PC-9 (cell line): Measurements from ENCODE around the gene TP53AIP1. TPM values are rescaled to one million over a fixed set of nuclear protein-coding genes. Genes with fewer than 3 reads are reported as not detected.

Experiments used
- BruUV-seq: library from RNA; stranded (reverse); fragments of 400-500 nt; replicated peaks from 2 replicates; lab custom pipeline; 2021; lab: Mats Ljungman, UMichigan
- CTCF ChIA-PET: fragments of 300-600 bp; sonication (Branson Sonifier 250); formaldehyde crosslinking; loops from one replicate; lab custom pipeline; 2022; ENCODE audit warnings: antibody characterized with exemption; lab: Charles Lee
- POLR2A ChIA-PET: fragments of 300-600 bp; sonication (Branson Sonifier 250); formaldehyde crosslinking; loops from one replicate; lab custom pipeline; 2022; ENCODE audit warnings: antibody characterized with exemption; ENCODE audit not compliant: unreplicated experiment; lab: Charles Lee
- DNase-seq, 2 experiments: peaks; one replicate each; pipeline versions ENCODE4 v3.0.0 to v3.0.0-alpha.2; 2015 to 2022; ENCODE audit warnings: mixed read lengths in 1 of 2
- H2AFZ ChIP-seq: fragments of 200-600 bp; sonication (generic); 2 replicates; pipeline ENCODE4 v1.8.1; 2017; ENCODE audit warnings: antibody characterized with exemption
- H3F3A ChIP-seq: fragments of 200-600 bp; sonication (generic); 2 replicates; pipeline ENCODE4 v1.8.1; 2017; ENCODE audit warnings: antibody characterized with exemption, mild to moderate bottlenecking, low read depth; ENCODE audit not compliant: insufficient read depth
- H3K27ac ChIP-seq: fragments of 200-600 bp; sonication (generic); 2 replicates; pipeline ENCODE4 v1.6.1; 2016; ENCODE audit warnings: mixed run types
- H3K27me3 ChIP-seq: fragments of 200-600 bp; sonication (generic); 2 replicates; pipeline ENCODE4 v1.6.1; 2016; ENCODE audit warnings: low read depth, mixed run types; ENCODE audit not compliant: insufficient read depth
- H3K36me3 ChIP-seq: fragments of 200-600 bp; sonication (generic); 2 replicates; pipeline ENCODE4 v1.6.1; 2016; ENCODE audit warnings: low read depth, mixed run types
- H3K4me1 ChIP-seq: fragments of 200-600 bp; sonication (generic); replicated peaks from 2 replicates; pipeline ENCODE4 v1.6.1; 2016; ENCODE audit warnings: mixed run types; ENCODE audit not compliant: insufficient read depth
- H3K4me2 ChIP-seq: fragments of 200-600 bp; sonication (generic); 2 replicates; pipeline ENCODE4 v1.6.1; 2017; ENCODE audit warnings: mixed run types
- H3K4me3 ChIP-seq: fragments of 200-600 bp; sonication (generic); 2 replicates; pipeline ENCODE4 v1.6.1; 2016; ENCODE audit warnings: mixed run types
- H3K79me2 ChIP-seq: fragments of 200-600 bp; sonication (generic); 2 replicates; pipeline ENCODE4 v1.6.1; 2017; ENCODE audit warnings: low read depth, mixed run types
- H3K9me2 ChIP-seq: fragments of 200-600 bp; sonication (generic); 2 replicates; pipeline ENCODE4 v1.8.1; 2017; ENCODE audit warnings: mild to moderate bottlenecking; ENCODE audit not compliant: insufficient read depth
- H3K9me3 ChIP-seq: fragments of 200-600 bp; sonication (generic); 2 replicates; pipeline ENCODE4 v1.8.1; 2016; ENCODE audit warnings: low read depth; ENCODE audit not compliant: insufficient read depth
- H4K20me1 ChIP-seq: fragments of 200-600 bp; sonication (generic); 2 replicates; pipeline ENCODE4 v1.8.1; 2017; ENCODE audit not compliant: insufficient read depth
- CTCF ChIP-seq: fragments of 200-600 bp; sonication (generic); conservative IDR thresholded peaks from 2 replicates; pipeline ENCODE4 v1.6.1; 2017; ENCODE audit warnings: mixed run types, antibody characterized with exemption, mild to moderate bottlenecking, moderate library complexity
- EZH2 ChIP-seq: fragments of 200-600 bp; sonication (generic); IDR thresholded peaks from 2 replicates; pipeline ENCODE4 v1.8.0; 2017; ENCODE audit warnings: antibody characterized with exemption, low read depth
- intact Hi-C: fragments of 100-400 bp; cut with micrococcal nuclease; formaldehyde crosslinking; loops from one replicate; pipeline ENCODE4 v1.10.0; 2022; ENCODE audit not compliant: unreplicated experiment
- total RNA-seq: library from RNA; stranded (reverse); gene quantifications from 2 replicates; pipeline ENCODE4 v1.2.3, GENCODE V29; 2021

The TP53AIP1 gene
- total RNA-seq, 1 experiment from 2014 or later = not detected

- H4K20me1 ChIP-seq = no peaks in the 10 kb centered on the region
- H3K27me3 ChIP-seq = no peaks in the 10 kb centered on the region
- ChIA-PET CTCF (no interaction called here), POLR2A (no interaction called here)
- no peaks in the 10 kb centered on the region for H3K9me2 ChIP-seq
- no peaks in the 10 kb centered on the region for H3K79me2 ChIP-seq
- no peak for DNase-seq
- no peaks in the 10 kb centered on the region for H3K9me3 ChIP-seq
- no peaks in the 10 kb centered on the region for H3K4me1 ChIP-seq
- no peaks in the 10 kb centered on the region for H3F3A ChIP-seq
- intact Hi-C loops = no loop called here
- BruUV-seq = no TSS peak
- no peak overlapping the region for H3K27ac ChIP-seq
- no peak overlapping the region for H3K4me2 ChIP-seq
- no peak for TF ChIP-seq EZH2
- TF ChIP-seq CTCF = no peak
- no peaks in the 10 kb centered on the region for H3K36me3 ChIP-seq
- H3K4me3 ChIP-seq = no peak overlapping the region
- H2AFZ ChIP-seq = no peak overlapping the region
These were observed 42.2 kb downstream of the TP53AIP1 start for GRCh38 chr11:128900468-128900867.

- no peaks in the 10 kb centered on the region for H3K27me3 ChIP-seq
- H3K9me3 ChIP-seq = no peaks in the 10 kb centered on the region
- no peak overlapping the region for H2AFZ ChIP-seq
- H4K20me1 ChIP-seq = no peaks in the 10 kb centered on the region
- DNase-seq = peak in 1 of 2 experiments; percentile 53
- POLR2A ChIA-PET = interaction anchor here (0.6 to 0.7 kb wide), 2 partner anchors 220 to 392 kb away, joined by 4 to 5 read pairs; no protein-coding TSS in a partner anchor
- H3K79me2 ChIP-seq = no peaks in the 10 kb centered on the region
- intact Hi-C loops = no loop called here
- no peaks in the 10 kb centered on the region for H3F3A ChIP-seq
- H3K27ac ChIP-seq = no peak overlapping the region
- no peak for TF ChIP-seq EZH2
- no peak for TF ChIP-seq CTCF
- H3K36me3 ChIP-seq = no peaks in the 10 kb centered on the region
- no peak overlapping the region for H3K4me2 ChIP-seq
- no peak overlapping the region for H3K4me3 ChIP-seq
- H3K9me2 ChIP-seq = no peaks in the 10 kb centered on the region
- no TSS peak for BruUV-seq
- H3K4me1 ChIP-seq = no peaks in the 10 kb centered on the region
- CTCF ChIA-PET = interaction anchor here (0.6 kb wide), 1 partner anchor 827 kb away, joined by 3 read pairs; no protein-coding TSS in a partner anchor
These were observed 43.9 kb downstream of the TP53AIP1 start for GRCh38 chr11:128898580-128899344.

- BruUV-seq = no TSS peak
- Histone ChIP-seq H3K27ac (no peak overlapping the region), H3K4me1 (no peaks in the 10 kb centered on the region), H3K79me2 (no peaks in the 10 kb centered on the region), H3K36me3 (no peaks in the 10 kb centered on the region), H2AFZ (no peak overlapping the region), H3K27me3 (no peaks in the 10 kb centered on the region), H3F3A (no peaks in the 10 kb centered on the region), H3K9me2 (no peaks in the 10 kb centered on the region), H3K4me3 (no peak overlapping the region), H3K9me3 (no peaks in the 10 kb centered on the region), H4K20me1 (no peaks in the 10 kb centered on the region), H3K4me2 (no peak overlapping the region)
- no peak for DNase-seq
- intact Hi-C loops = no loop called here
- ChIA-PET CTCF (interaction anchor here (0.6 kb wide), 1 partner anchor 828 kb away, joined by 3 read pairs; no protein-coding TSS in a partner anchor), POLR2A (no interaction called here)
- TF ChIP-seq EZH2 (no peak), CTCF (no peak)
These were observed 44.8 kb downstream of the TP53AIP1 start for GRCh38 chr11:128897826-128898225.
